ENCODE results near the gene MYG1.

MYG1 gene

GRCh38 chr12:53299454-53300180 is at the start of gene MYG1:
Gene MYG1, plus strand, starts transcription at chr12:53299695. Its CDS starts 43 bp downstream, at chr12:53299738.
- DNase-seq, result peak; percentile 63

GRCh38 chr12:53251477-53252348 is 47.8 kb upstream of the MYG1 start:
- peak; percentile 28 for DNase-seq

GRCh38 chr12:53252349-53252916 is 47.1 kb upstream of the MYG1 start:
- DNase-seq, result no peak

- DNase-seq, result no peak
Measured at GRCh38 chr12:53253298-53253697, 46.2 kb upstream of the MYG1 start.

GRCh38 chr12:53254816-53255545 is 44.5 kb upstream of the MYG1 start:
- DNase-seq, result no peak

GRCh38 chr12:53255996-53256395 is 43.5 kb upstream of the MYG1 start:
- DNase-seq, result no peak

- no peak for DNase-seq
Measured at GRCh38 chr12:53258541-53259539, 40.7 kb upstream of the MYG1 start.

GRCh38 chr12:53259891-53260290 is 39.6 kb upstream of the MYG1 start:
- DNase-seq, result no peak

- no peak for DNase-seq
Measured at GRCh38 chr12:53265783-53266182, 33.7 kb upstream of the MYG1 start.

GRCh38 chr12:53267306-53267998 is 32.0 kb upstream of the MYG1 start:
- DNase-seq, result no peak

GRCh38 chr12:53267999-53268629 is 31.4 kb upstream of the MYG1 start, which contains the start of gene ESPL1:
Gene ESPL1, plus strand, starts transcription at chr12:53268299. Its CDS starts 468 bp downstream, at chr12:53268767.
- peak; percentile 32 for DNase-seq

- DNase-seq, result no peak
Measured at GRCh38 chr12:53268630-53269562, 30.6 kb upstream of the MYG1 start.

GRCh38 chr12:53274445-53274844 is 25.1 kb upstream of the MYG1 start:
- DNase-seq, result no peak

- no peak for DNase-seq
Measured at GRCh38 chr12:53276511-53276910, 23.0 kb upstream of the MYG1 start.

- no peak for DNase-seq
Measured at GRCh38 chr12:53277981-53278380, 21.5 kb upstream of the MYG1 start.

- no peak for DNase-seq
Measured at GRCh38 chr12:53279283-53279869, 20.1 kb upstream of the MYG1 start.

- no peak for DNase-seq
Measured at GRCh38 chr12:53279888-53280498, 19.5 kb upstream of the MYG1 start.

GRCh38 chr12:53286448-53286847 is 13.0 kb upstream of the MYG1 start:
- DNase-seq, result no peak
